PC-9 (cell line): ENCODE measurements around the gene SMCO1.

Source experiments
- EZH2 ChIP-seq: fragments of 200-600 bp; sonication (generic); IDR thresholded peaks from 2 replicates; pipeline ENCODE4 v1.8.0; 2017; ENCODE audit warnings: antibody characterized with exemption, low read depth
- TF ChIP-seq, protein P1 (sequence below): fragments of 200-600 bp; sonication (generic); conservative IDR thresholded peaks from 2 replicates; pipeline ENCODE4 v1.6.1; 2017; ENCODE audit warnings: mixed run types, antibody characterized with exemption, mild to moderate bottlenecking, moderate library complexity

DNA sequence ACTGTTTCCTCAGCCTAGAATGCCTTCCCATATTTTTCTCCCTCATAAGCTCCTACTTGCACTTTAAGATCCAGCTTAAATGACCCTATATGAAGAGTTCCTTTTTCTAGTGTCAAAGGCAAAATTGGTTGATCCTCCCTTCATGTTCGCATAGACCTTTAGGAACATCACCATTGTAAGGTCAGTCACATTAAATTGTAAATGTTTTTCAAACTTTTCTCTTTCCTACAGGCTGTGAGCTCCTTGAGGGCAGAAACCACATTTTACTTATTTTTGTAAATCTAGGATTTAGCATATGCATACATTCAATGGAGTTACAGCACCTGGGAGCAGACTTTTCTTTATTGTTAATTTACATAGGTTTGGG is 813 bp downstream of the SMCO1 start:
- TF ChIP-seq, protein P1, sequence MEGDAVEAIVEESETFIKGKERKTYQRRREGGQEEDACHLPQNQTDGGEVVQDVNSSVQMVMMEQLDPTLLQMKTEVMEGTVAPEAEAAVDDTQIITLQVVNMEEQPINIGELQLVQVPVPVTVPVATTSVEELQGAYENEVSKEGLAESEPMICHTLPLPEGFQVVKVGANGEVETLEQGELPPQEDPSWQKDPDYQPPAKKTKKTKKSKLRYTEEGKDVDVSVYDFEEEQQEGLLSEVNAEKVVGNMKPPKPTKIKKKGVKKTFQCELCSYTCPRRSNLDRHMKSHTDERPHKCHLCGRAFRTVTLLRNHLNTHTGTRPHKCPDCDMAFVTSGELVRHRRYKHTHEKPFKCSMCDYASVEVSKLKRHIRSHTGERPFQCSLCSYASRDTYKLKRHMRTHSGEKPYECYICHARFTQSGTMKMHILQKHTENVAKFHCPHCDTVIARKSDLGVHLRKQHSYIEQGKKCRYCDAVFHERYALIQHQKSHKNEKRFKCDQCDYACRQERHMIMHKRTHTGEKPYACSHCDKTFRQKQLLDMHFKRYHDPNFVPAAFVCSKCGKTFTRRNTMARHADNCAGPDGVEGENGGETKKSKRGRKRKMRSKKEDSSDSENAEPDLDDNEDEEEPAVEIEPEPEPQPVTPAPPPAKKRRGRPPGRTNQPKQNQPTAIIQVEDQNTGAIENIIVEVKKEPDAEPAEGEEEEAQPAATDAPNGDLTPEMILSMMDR, result no peak
- TF ChIP-seq EZH2, result no peak
